ENCODE data around the gene PRMT7.

Gene PRMT7, protein sequence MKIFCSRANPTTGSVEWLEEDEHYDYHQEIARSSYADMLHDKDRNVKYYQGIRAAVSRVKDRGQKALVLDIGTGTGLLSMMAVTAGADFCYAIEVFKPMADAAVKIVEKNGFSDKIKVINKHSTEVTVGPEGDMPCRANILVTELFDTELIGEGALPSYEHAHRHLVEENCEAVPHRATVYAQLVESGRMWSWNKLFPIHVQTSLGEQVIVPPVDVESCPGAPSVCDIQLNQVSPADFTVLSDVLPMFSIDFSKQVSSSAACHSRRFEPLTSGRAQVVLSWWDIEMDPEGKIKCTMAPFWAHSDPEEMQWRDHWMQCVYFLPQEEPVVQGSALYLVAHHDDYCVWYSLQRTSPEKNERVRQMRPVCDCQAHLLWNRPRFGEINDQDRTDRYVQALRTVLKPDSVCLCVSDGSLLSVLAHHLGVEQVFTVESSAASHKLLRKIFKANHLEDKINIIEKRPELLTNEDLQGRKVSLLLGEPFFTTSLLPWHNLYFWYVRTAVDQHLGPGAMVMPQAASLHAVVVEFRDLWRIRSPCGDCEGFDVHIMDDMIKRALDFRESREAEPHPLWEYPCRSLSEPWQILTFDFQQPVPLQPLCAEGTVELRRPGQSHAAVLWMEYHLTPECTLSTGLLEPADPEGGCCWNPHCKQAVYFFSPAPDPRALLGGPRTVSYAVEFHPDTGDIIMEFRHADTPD

DNA sequence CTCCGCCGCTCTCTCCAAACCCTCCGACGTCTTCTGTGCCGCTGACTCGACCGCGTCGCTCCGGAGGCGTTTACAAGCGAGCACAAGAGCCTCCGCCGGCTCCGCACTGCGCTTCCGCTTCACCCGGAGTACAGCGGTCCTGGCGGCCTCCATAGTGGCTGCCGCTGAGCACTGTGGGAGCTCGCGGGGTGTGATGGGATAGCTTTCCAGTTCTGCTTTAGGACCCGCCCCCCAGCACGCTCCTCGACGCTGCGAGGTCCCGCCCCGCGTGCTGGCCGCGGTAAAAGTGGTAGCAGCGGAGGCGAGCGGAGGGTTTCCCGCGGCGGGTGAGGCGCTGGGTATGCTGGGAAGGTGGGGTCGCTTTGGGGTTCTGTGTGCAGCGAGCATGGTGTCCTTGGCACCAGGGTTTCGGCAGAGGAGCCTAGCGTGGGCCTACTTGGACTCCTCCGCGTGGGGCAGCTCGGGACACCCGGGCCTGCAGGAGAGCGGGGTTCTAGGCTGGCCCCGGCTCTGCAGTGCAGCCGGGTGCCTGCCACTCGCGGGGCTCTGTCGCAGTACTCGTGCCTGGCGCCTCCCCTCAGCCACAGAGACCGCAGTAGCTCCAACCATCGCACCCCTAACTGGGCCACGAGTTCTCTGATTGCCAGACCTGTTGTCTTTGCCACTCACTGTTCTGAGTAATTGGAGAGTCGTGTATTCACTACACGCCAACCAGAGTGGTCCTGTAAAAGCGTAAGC lies at the start of gene PRMT7, which contains the start of gene SLC7A6OS:
Gene PRMT7 (plus strand): TSS at position 246 of the 738 bp plus-strand sequence. CDS start 4,961 bp downstream, outside the sequence.
Gene SLC7A6OS (minus strand): TSS at position 173 of the 738 bp plus-strand sequence. CDS start 20 bp downstream, at position 153.
- peak; percentile 88 for DNase-seq

DNA sequence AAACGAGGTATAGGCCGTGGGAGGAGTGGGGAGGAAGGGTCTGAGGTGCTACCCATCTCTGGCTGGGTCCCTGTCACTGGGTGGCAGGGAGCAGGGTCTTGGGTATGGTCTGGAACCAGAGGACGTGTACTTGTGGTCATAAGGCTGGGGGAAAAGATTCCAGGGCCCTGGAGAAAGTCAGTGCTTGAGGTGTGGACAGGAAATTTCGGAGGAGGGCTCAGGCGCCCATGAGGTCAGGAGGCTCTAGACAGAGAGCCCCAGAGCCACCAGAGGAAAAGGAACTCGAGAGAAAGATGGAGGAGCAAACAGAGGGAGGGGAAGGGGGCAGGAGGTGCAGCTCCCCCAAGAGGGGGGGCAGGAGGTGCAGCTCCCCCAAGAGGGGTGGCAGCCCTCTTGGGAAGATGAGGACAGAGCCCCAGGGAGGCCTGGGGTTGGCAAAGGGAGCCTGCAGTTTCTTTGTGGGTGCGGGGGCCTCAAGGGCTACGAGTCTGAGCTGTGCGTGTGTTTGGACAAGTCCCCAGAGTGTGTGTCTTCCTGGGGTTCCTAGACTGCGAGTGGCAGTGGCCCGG lies 47.2 kb upstream of the PRMT7 start:
- DNase-seq = no peak

DNA sequence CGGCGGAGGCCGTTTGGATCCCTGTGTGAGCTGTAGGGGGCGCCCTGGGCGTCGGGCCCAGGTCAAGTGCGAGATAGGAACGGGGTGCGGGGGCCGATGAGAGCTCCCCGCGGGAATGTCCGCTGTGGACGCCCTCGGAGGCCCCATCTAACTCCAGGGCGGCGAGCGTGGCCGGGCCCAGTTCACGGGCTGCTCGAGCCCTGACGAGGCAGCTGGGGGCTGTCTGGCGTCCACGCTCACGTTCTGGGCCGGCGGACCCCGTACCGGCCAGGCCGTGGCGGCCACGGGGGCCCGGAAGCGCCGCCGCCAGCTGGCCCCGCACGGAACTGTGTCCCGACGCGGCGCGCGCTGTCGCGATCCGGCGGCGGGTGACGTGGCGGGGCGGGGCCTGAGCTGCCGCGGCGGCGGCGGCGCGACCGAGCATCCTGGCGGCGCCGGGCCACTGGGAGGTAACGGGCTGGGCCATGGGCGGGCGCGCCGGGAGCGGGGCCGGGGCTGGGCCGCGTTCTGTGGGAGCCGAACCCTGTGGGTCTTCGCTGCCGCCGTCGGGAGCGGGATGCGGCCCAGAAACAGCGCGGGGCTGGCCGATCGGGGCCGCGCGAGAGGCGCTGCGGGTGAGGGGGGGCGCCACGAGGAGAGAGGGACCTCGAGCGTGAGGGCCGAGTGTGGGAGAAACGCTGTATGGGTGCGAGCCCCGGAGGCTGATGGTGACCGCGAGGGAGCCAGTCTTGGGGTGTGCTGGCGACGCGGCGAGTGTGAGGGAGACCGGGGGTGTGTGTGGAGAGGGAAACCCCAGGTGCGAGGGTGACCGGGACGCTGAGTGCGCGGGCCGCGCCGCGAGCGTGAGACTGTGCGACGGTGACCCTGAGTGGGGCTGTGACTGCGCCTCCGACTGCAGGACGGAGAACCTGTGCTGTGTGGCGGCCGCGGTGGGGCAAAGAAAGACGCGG lies 46.4 kb upstream of the PRMT7 start, which contains the start of gene SLC7A6:
Gene SLC7A6 (plus strand): TSS at position 399 of the 950 bp plus-strand sequence. CDS start 10,201 bp downstream, outside the sequence.
- peak; percentile 73 for DNase-seq

DNA sequence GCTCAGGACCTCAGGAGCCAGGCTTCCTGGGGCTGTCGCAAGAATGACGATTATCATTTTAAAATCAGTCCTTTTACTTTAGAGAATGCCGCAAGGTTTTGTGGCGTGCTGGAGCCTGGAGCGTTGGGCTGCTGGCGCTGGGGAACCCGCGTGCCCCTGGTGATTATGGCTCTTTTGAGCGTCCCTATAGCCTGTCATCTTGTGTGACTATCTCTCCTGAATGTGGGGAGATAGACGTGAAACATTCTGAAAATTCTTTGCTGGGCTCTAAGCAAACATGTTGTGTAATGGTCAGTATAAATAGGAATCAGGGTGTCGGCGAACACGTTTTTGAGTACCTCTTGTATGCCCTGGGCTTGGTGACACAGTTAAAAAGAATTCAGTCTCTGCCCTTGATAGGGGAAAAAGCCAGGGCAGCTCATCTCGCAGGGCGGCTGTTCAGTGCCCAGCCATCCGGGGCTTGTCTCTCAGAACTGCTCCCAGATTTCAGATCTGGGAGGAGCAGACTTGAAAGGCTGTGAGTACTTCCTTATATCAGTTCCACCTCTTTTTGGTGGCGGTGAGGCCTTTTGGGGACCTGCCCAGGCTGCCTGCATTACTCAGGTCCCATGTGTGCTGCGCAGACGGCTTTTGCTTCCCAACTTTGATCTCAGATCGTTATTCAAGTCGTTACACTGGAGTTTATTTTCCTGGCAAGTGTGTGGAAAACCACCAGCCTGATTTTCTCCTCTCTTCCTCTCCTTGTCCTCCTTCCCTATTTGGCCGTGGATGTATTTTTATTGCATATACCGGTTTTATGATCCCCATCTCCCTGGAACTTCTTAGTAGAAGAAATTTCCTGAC lies 45.5 kb upstream of the PRMT7 start:
- no peak for DNase-seq

DNA sequence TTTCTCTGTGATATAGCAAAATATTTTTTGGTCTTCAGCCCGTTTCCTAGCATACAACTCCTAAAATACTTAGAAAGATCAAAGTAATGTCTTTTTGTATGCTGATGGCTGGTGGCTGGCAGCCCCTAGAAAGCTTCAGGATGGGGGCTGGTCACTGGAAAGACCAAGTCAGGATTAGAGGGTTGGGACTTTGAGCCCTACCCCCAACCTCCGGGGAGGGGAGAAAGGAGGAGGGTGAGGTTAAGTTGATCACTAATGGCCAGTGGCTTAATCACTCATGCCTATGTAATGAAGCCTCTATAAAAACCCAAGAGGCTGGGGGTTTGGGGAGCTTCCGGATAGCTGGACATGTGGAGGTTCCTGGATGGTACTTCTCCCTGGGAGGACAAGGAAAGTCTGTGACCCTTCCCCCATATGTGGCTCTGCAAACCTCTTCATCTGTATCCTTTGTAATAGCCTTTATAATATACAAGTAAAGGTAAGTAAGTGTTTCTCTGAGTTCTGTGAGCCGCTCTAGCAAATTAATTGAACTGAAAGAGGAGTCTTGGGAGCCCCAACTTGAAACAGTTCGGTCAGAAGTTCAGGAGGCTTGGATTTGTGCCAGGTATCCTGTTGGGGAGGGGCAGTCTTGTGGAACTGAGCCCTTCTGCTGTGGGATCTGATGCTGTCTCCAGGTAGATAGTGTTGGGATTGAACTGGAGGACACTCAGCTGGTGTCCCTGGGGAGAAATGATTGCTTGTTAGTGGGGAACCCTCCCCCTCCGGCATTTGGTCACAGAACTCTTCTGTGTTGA lies 43.0 kb upstream of the PRMT7 start:
- no peak for DNase-seq

DNA sequence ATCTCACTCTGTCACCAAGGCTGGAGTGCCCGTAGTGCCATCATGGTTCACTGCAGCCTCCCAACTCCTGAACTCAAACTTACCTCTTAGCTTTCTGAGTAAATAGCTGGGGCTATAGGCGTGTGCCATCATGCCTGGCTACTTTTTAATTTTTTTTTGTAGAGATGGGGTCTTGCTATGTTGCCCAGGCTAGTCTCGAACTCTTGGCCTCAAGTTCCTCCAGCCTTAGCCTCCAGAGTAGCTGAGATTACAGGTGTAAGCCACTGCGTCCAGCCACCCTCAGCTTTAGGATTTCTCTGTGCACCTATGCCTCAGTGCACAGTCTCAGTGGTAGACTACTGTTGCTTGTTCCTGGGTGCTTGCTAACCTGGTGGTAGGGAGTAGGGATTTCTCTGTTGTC lies 41.0 kb upstream of the PRMT7 start:
- no peak for DNase-seq

DNA sequence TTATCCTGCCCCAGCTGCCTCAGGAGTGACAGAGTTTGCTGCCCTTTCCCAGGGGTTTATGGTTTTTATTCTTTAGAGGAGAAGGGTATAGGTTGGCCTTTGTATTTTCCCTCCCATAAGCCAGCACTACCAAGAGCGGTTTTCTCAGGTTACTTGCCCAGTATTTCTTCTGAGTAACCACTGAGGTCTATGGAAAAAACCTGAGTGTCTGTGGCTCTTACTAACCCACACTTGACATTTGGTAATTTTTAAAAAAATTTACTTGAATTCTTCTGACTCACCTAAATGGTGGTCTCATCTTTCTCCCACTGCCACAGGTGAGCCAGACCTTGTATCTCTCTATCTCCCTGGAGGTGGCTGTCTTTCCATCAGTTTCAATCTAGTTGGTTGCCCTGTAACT lies 40.5 kb upstream of the PRMT7 start:
- no peak for DNase-seq

DNA sequence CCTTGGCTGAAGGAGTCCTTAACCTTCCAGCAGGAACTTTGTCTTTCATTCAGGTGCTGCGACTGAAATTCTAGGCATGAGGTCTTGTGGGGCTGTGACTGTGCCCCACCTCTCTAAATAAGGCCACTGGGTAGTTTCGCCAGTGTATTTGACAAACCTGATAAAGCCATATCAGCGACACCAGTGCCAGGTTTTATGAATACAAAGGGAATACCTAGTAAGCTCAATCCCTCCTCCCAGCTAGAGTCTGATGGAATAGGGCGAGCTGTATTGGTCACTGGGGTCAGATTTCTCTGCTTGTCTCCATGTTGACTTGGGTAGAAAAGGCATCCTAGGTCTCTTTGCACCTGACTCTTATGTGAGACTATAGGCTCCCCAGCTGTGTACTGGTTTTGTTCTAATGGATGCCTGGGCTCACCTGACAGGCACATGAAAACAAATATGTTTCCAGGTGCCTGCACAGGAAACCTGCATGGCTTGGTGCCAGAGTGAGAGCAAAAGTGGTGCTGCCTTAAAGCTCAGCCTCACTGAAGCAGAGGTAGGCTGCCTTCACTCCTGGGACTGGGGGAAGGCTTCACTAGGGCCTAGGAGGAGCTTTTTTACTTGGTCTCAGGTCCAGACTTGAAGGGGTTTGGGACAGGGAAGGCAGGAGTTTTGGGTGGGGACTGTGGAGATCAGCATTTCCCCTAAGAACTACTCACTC lies 38.2 kb upstream of the PRMT7 start:
- DNase-seq = peak; percentile 56

DNA sequence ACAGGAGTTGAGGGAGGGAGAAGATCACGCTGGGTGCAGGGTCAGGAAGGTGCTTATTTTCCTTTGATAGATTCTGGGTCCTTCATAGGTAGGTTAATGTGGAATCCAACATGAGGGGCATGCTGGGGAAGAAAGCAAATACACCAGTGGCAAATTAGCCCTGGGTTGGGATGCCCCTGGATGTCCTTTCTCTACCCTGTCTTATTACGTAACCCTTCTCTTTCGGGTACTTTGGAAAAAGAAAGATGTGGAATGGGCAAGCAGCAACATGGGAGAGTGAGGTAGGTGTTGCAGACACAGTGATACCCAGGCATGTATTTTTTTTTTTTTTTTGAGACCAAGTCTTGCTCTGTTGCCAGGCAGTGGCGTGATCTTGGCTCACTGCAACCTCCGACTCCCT lies 37.4 kb upstream of the PRMT7 start:
- DNase-seq = no peak

DNA sequence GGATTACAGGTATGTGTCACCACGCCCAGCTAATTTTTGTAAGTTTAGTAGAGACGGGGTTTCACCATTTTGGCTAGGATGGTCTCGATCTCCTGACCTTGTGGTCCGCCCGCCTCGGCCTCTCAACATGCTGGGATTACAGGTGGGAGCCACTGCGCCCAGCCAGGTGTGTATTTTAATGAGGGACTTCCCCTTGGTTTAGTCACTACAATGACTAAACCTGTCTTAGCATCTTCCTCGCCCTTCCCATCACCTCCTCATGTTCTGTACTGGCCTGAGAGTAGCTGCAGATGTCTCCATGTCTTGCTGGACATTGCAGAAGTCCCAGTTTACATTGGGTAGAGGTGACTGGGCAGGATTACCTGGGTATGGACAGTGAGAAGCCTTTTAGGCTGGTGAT lies 36.9 kb upstream of the PRMT7 start:
- DNase-seq = no peak

DNA sequence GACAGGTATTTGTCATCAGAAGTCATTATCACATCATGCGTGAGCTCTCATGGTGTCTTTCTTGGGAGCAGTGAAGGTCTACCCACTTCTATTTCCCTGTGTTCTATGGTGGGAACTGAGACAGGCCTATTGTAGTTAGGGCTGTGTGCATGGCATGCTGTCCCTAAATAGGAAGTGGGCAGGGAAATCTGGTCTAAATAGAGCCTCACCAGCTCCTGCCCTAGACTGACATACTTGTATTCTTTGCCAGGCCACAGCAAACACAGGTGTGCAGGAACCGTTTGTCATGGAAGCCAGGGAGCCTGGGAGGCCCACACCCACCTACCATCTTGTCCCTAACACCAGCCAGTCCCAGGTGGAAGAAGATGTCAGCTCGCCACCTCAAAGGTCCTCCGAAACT lies 36.4 kb upstream of the PRMT7 start:
- DNase-seq = no peak

DNA sequence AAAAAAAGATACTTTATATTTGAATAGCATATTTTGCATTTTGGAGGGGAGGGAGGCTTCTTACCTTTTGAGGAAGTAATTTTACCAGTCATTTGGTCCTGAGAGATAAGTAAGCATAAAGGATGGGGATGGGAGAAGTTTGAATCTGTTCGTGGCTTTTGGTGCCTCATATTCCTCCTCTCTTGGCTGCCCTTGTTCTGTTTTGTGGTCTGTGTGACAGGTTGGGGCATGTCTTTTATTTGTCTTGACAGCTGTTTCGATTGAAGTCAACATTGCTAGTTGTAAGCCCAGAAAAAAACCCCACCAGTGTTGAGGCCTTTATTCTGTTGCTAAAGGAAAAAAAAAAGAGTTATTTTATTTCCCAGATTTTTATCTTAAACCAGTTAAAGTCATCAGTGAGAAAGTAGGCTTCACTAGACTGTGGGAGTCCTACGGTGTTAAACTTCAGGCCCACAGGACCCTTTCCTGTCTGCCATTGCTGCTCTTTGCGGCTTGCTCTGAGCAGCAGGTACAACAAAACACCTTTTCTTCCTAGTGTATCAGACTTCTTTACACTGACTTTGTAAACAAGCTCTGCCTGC lies 35.1 kb upstream of the PRMT7 start:
- peak; percentile 39 for DNase-seq

DNA sequence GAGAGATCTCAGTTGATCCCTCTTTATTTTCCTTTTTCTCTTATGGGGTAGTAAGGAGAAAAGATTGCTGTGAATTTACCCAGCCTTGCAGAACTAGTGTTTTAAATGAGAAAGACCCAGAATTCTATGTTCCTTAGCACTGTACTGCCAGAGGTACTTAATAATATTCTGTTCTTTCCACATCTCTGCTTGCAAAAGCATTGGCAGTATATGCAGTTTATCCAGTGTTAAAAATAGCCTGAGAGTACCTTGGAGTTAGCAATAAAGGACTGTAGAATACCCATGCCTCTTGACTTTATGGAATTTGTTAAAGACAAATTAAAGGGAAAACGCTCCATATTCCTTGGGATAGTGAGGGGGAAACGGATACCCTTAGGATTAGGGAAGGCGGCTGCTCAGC lies 34.6 kb upstream of the PRMT7 start:
- no peak for DNase-seq

DNA sequence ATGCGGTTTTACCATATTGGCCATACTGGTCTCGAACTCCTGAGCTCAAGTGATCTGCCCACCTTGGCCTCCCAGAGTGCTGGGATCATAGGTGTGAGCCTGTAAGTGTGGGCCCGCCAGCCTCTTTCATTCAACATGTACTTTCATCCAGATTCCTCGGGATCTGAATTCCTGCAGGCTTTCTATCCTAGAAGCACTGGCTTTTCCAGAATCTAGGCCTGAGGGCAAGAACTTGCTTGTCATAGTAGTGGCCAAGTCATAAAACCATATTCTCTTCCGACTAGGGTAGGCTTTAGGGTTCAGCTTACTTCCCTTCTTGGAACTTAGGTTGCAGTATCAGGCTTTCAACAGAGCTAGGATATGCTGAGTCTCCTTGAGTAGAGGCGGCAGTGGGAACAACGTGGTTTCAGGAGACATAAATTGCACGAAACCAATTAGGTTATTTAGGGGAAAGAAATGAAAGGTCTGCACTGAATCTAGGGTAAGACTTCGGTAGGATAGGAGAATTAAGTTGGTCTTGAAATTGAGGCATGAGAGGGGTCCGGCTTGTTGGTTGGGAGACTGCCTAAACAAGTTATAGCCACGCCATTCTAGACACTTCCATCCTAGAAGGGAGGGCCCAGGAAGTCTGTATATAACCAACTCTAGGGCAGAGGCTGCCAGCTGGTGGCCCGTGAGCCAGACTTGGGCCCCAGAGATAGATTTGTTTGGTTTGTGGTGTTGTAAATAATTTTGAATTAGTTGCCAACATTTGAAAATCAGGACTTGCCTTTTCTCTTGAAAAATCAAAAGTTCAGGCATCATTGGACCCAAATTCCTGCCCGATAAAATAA lies 30.9 kb upstream of the PRMT7 start:
- no peak for DNase-seq

DNA sequence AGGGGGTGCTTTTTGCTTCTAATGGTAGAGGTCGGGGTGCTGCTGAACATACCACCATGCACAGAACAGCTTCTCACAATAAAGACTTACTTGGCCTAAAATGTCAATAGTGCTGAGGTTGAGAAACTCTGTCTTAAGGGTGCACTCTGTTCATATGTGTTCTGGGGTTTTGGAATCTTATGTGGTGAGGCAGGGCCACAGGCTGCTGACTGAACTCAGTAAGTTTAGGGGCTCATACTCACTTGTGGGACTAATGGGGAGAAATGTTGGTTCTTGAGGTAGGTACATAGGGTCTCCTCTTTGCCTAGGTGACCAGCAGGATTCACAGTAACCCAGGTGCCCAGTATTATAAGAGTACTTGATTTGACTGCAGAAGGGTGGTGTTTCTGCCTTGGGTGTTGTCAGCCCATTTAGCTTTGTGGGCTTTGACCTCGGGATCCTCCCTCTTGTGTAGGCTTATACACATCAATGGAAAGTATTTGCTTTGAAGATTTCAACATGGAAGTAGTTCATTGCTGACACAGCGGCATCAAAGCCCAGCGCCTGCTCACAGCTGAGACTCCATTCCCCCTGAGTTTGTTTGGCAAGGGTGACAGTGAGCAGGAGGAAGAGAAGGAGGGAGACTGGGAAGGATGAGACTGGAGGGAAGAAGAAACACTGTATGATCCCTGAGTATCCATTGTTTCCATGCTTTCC lies 29.3 kb upstream of the PRMT7 start:
- no peak for DNase-seq

DNA sequence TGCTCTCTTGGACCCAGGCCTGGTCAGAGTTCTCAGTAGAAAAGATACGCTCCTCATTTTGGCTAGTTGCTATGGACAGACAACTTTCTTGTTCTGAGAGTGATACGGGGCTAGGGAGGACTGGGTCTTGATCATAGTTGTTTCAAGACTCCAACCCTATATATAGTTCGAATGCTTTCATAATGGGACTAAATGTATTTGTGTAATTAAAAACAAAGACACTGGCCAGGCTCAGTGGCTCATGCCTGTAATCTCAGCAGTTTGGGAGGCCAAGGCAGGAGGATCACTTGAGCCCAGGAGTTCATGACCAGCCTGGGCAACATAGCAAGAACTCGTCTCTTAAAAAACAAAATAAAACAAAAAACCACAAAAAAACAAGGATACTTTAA lies 28.8 kb upstream of the PRMT7 start:
- no peak for DNase-seq

DNA sequence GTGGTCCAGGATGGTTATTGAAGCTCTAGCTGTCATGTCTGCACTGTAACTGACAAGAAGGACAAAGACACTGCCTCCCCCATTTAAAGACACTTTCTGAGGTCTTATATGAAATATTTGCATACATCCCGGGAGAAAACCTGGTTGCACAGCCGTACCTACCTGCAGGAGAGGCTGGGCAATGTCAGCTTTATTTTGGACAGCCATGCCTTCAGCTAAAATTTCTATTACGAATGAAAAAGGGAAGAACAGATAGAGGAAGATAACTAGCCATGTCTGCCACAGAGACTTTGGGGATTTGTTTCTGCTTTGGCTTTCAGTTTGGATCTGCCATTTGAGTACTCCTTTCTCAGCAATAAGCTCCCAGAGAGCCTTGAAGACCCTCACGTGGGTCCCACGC lies 27.5 kb upstream of the PRMT7 start:
- DNase-seq = no peak

Measured in activated effector memory CD4-positive, alpha-beta T cell treated with Interleukin-2 at 50 U/mL for 16 hours (primary cell).